ENCODE results near the gene CCDC92. TPM values are rescaled to one million over a fixed set of nuclear protein-coding genes. Genes with fewer than 3 reads are reported as not detected.

The CCDC92 gene
- polyA plus RNA-seq, 1 experiment, result 52.2 TPM

- ChIA-PET CTCF (interaction anchor here (1.8 kb wide), 1 partner anchor 74 kb away, joined by 5 read pairs; no protein-coding TSS in a partner anchor), POLR2A (no interaction called here)
- no peak overlapping the region for H3K27ac ChIP-seq (ENCODE audit: low read depth, low read length)
- H3K9me3 ChIP-seq (ENCODE audit: control insufficient read depth, insufficient read depth, low read length), result no peaks in the 10 kb centered on the region
- TF ChIP-seq CTCF (IDR thresholded peaks at IDR 0.05; ENCODE audit: low read depth, low read length), result no peak
- DNase-seq (ENCODE audit: low read depth, low spot score), result no peak
- no peak overlapping the region for H3K4me3 ChIP-seq (ENCODE audit: low read depth, low read length)
- no peaks in the 10 kb centered on the region for H3K27me3 ChIP-seq (ENCODE audit: control insufficient read depth, insufficient read depth, low read length)
Measured at GRCh38 chr12:123979566-123979965, 6.9 kb upstream of the CCDC92 start.

GRCh38 chr12:123976227-123976826 lies 3.7 kb upstream of the CCDC92 start:
- Histone ChIP-seq H3K27me3 (ENCODE audit: control insufficient read depth, insufficient read depth, low read length) (no peaks in the 10 kb centered on the region), H3K9me3 (ENCODE audit: control insufficient read depth, insufficient read depth, low read length) (no peaks in the 10 kb centered on the region; the same call in 1 of the 2 replicates), H3K27ac (ENCODE audit: low read depth, low read length) (no peak overlapping the region), H3K4me3 (ENCODE audit: low read depth, low read length) (no peak overlapping the region)
- ChIA-PET POLR2A (interaction anchor here (0.7 to 0.9 kb wide), 2 partner anchors 32 to 159 kb away, joined by 3 to 9 read pairs; no protein-coding TSS in a partner anchor), CTCF (interaction anchor here (1.6 to 2.9 kb wide), 2 partner anchors 8 to 71 kb away, joined by 7 to 9 read pairs; no protein-coding TSS in a partner anchor)
- no peak for TF ChIP-seq CTCF (IDR thresholded peaks at IDR 0.05; ENCODE audit: low read depth, low read length)
- DNase-seq (ENCODE audit: low read depth, low spot score), result no peak

GRCh38 chr12:123973552-123974341 lies 1.1 kb upstream of the CCDC92 start:
- no peak for DNase-seq (ENCODE audit: low read depth, low spot score)
- ChIA-PET CTCF (interaction anchor here (1.1 to 2.9 kb wide), 2 partner anchors 11 to 27 kb away, joined by 3 to 9 read pairs; no protein-coding TSS in a partner anchor), POLR2A (no interaction called here)
- peak overlapping the region; percentile 21 for H3K27ac ChIP-seq (ENCODE audit: low read depth, low read length)
- H3K27me3 ChIP-seq (ENCODE audit: control insufficient read depth, insufficient read depth, low read length), result no peaks in the 10 kb centered on the region
- H3K4me3 ChIP-seq (ENCODE audit: low read depth, low read length), result peak overlapping the region; percentile 76
- no peak for TF ChIP-seq CTCF (IDR thresholded peaks at IDR 0.05; ENCODE audit: low read depth, low read length)
- no peaks in the 10 kb centered on the region; the same call in 1 of the 2 replicates for H3K9me3 ChIP-seq (ENCODE audit: control insufficient read depth, insufficient read depth, low read length)

- H3K9me3 ChIP-seq (ENCODE audit: control insufficient read depth, insufficient read depth, low read length), result no peaks in the 10 kb centered on the region; the same call in 1 of the 2 replicates
- ChIA-PET CTCF (interaction anchor here (0.6 to 1.9 kb wide), 4 partner anchors 11 to 76 kb away, joined by 3 to 6 read pairs (median 4); no protein-coding TSS in a partner anchor), POLR2A (no interaction called here)
- H3K27ac ChIP-seq (ENCODE audit: low read depth, low read length), result peak overlapping the region; percentile 67
- TF ChIP-seq CTCF (IDR thresholded peaks at IDR 0.05; ENCODE audit: low read depth, low read length), result no peak
- no peaks in the 10 kb centered on the region for H3K27me3 ChIP-seq (ENCODE audit: control insufficient read depth, insufficient read depth, low read length)
- no peak for DNase-seq (ENCODE audit: low read depth, low spot score)
- peak overlapping the region; percentile 66 for H3K4me3 ChIP-seq (ENCODE audit: low read depth, low read length)
Measured at GRCh38 chr12:123971770-123972456, 718 bp downstream of the CCDC92 start.

All from AG04450 (cell line).